Measurements from ENCODE around the gene ANO10.

Gene ANO10

GRCh38 chr3:43423142-43423541 is 198.7 kb downstream of the ANO10 start:
- no peak for DNase-seq (ENCODE audit: low read depth, low spot score)

DNA sequence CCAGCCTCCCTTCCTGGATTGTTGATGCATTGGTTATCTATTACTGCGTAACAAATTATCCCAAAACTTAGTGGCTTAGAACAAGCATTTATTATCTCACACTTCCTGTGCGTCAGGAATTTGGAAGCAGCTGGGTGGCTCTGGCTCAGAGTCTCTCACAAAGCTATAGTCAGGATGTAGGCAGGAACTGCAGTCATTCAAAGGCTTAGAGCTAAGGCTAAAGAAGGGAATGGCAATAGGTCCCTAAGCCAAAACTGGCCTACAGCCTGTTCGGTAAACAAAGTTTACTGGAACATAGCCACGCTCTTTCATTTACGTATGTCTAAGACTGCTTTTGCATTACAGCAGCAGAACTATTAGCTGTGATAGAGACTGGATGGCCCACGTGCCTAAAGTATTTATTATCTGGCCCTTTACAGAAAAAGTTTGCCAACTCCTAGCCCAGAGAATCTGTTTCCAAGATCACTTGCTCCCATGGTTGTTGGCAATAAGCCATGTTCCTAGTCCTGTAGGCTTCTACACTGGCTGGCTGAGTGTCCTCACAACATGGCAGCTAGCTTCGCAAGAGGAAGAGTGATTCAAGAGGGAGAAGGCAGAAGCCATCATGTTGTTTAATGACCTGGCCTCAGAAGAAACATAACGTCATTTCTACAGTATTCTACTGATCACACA is 203.1 kb downstream of the ANO10 start:
- no peak for DNase-seq (ENCODE audit: low read depth, low spot score)

DNA sequence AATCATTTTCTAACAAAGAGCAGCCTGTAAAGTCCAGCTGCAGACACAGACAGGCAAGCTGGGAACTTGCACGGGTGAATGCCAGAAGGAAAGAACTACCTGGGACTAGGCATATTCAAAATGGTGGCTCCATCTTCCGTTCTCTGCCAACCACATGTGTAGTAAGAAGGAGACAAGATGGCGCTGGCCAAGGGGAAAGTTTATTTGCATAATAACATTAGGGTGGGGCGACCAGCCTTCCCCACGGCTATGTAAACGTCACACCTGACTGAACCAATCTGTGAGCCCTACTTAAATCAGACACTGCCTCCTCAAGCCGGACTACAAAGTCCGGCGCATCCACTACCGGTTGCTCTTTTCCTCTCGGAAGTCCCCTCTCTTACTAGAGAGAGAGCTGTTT is 204.7 kb downstream of the ANO10 start:
- DNase-seq (ENCODE audit: low read depth, low spot score): no peak

DNA sequence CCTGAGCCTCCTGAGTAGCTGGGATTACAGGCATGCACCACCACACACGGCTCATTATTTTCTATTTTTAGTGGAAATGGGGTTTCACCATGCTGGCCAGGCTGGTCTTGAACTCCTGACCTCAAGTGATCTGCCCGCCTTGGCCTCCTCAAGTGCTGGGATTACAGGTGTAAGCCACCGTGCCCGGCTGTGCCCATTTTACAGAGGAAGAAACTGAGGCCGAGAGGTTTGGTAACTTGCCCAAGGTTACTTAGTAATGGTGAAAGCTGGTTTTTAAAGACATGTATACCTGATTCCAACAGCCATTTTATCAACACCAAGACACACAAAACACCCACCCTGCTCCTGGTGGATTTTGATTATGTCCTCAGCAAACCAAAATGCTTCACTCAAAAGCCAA is 206.7 kb downstream of the ANO10 start:
- DNase-seq (ENCODE audit: low read depth, low spot score): no peak

- DNase-seq (ENCODE audit: low read depth, low spot score): no peak
Observed at GRCh38 chr3:43413676-43414368, 208.0 kb downstream of the ANO10 start.

DNA sequence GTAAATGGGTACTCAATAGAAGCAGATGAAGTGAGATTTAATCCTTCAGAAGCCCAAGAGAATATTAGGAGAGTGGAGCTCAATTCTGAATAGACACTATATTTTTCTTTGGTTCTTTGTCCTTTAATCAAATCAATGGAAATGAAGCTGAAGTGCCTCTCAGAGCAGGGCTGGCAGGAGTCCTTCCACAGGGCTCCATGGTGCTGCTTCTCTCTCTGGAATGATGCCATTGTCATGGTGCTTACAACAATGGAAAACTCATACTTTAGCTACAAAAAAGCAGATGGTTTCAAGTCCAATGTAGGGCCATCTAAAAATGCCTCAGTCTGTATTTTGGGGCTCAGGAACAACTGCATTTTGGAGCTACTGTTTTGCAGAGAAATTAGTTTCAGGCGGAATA is 210.4 kb downstream of the ANO10 start:
- no peak for DNase-seq (ENCODE audit: low read depth, low spot score)

DNA sequence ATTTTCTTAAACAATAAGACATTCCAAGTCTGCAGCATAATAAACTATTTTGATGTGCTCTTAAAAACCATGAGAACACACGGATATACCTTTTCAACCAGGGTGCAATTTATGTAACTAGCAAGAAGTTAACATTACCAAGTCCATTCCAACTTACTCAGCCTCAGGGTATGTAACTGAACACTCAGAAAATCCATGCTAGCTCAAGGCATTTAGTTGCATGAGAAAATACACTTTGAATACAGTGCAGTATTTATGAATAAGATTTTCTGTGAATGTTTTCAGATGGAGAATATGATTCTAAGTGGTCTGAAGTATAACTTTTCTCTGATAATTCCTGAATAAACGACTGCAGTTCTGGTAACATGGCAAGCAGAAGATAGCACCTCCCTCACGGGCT is 211.2 kb downstream of the ANO10 start:
- no peak for DNase-seq (ENCODE audit: low read depth, low spot score)

- DNase-seq (ENCODE audit: low read depth, low spot score): no peak
Observed at GRCh38 chr3:43409506-43409905, 212.3 kb downstream of the ANO10 start.

GRCh38 chr3:43406643-43407023 is 215.2 kb downstream of the ANO10 start:
- DNase-seq (ENCODE audit: low read depth, low spot score): no peak

GRCh38 chr3:43405888-43406642 is 215.7 kb downstream of the ANO10 start:
- DNase-seq (ENCODE audit: low read depth, low spot score): no peak

DNA sequence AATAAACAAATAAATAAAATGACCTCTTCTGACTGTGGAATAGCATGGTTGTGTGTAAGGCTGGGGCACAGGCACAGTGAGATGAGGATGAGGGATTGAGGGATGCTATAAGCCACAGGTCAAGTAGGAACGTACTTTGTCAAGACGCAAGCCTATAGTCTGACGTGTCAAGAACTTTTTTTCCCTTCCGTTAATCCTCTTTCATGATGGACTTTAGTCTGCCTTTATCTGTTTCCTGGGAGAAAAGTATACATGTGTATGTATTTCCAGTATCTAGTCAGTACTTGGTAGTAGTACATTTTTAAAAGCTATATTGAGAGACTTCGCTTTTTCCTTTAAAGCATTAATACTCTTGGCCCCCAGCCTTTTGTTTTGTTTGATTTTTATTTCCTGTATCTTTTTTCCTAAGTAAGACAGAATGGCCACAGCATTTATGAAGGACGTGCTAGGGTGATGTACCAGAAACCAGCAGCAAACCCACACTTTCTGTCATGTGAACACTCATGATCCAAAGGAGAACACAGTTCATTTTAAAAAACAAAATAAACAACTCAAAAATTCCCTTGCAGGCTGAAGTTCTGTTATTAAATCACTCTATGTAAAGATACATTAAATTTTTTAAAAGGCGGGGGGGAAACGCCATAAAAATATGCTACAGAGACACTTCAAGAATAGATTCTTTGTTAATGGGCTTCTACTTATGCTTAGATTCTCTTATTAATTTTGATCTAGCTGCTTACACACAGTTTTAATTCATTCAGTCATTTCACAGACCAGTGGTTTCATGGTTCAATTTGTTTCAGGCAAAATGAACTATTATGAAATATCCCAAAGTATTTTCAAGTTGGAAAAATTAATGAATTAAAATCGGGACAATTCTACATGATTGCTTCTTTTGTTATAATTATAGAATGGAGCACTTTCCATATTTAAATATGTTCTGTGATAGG is 220.8 kb downstream of the ANO10 start:
- DNase-seq (ENCODE audit: low read depth, low spot score): no peak

DNA sequence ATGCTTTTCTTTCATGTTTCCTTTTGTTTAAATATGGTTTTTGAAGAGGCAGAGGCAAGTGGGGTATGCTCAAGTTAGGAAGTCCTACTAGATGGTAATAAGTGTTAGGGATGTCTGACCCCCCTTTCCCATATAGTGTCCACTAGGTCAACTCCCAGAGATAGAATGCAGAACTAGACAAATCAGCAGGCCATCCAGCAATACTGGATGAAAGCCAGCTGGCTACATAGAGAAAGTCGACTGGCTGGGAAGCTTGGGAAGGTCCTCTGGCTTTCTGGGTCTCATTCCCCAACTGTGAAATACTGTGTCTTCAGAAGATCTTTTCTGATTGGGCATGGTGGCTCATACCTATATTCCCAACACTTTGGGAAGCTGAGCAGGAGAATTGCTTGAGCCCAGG is 221.6 kb downstream of the ANO10 start:
- no peak for DNase-seq (ENCODE audit: low read depth, low spot score)

GRCh38 chr3:43399034-43399433 is 222.8 kb downstream of the ANO10 start:
- no peak for DNase-seq (ENCODE audit: low read depth, low spot score)

DNA sequence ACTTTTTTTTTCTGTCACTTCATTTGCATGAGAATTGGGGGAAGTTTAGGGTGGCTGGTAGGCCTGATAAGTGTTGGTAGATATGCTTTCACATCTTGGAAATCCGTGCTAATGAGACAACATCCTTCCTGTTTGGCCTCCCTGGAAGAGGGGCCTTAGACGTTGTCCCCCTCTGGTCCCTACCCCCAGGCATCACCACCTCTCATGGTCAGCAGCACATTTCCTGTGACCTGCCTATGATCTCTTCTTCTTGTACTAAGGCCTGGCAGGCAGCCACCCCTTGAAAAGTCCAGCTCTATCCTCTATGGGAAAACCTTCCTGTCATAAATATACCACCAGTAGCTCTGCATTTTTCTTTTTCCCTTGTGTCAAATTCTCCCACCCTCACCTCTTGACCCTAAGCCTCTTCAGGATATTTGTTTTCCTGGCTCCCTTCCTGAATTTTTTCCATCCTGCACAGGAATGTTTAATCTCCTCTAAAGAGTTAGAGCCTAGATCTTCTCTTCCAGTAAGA is 227.7 kb downstream of the ANO10 start:
- DNase-seq (ENCODE audit: low read depth, low spot score): no peak

DNA sequence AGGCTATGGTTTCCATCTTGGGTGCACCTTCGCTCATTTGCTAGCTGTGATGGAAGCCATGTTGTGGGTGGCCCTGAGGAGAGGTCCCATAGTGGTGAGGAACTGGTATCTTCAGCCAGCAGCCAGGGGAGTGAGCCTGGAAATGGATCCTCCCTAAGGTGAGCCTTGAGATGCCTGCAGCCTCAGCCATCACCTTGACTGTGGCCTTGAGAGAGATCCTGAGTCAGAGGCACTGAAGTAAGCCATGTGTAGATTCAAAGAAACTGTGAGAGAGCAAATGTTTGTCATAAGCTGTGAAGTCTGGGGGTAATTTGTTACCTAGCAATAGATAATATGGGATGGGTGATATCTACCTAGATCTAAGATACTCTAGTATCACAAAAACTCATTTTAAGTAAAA is 230.2 kb downstream of the ANO10 start:
- DNase-seq (ENCODE audit: low read depth, low spot score): no peak

- no peak for DNase-seq (ENCODE audit: low read depth, low spot score)
Observed at GRCh38 chr3:43390255-43390588, 231.6 kb downstream of the ANO10 start.

- no peak for DNase-seq (ENCODE audit: low read depth, low spot score)
Observed at GRCh38 chr3:43389388-43390254, 232.2 kb downstream of the ANO10 start.

DNA sequence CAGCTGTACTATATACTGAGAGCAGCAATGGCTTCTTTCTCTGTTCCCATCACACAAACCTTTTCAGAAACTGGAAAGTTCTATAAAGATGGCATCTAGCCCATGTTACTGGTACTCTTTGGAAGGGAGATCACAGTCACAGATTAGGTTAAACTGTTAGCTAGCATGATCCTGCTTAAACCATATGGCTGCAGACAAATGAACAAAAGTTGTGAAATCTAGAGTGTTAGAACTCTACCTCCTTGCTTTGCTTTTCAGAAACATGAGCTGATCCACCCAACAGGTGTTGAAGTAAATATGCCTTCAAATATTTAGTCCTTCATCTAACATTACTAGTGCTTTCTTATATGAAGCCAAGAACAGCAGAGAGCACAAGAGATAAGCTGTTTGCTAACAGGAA is 232.9 kb downstream of the ANO10 start:
- DNase-seq (ENCODE audit: low read depth, low spot score): no peak

- no peak for DNase-seq (ENCODE audit: low read depth, low spot score)
Observed at GRCh38 chr3:43388175-43388574, 233.6 kb downstream of the ANO10 start.

DNA sequence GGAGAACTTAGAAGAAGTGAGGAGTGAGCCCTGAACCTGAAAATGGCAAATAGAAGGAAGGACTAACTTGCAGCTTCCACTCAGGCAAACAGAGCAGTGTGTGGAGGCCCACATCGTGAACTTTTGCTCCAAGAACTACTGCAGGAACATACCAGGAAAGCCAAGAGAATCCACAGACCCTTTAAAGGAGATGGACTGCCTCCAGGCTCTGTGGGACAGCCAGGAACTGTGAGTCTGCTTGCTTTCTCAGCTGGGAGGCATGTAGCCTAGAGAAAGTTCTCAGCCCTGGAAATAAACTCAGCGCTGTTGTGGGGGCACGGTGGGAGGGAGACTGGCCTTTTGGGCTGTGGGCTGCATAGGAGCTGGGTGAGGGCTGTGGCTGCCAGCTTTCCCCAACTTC is 242.5 kb downstream of the ANO10 start:
- no peak for DNase-seq (ENCODE audit: low read depth, low spot score)
